Neural cell (in vitro differentiated cells): ENCODE data around the gene DNAH6.

Experiments
- SMC3 ChIP-seq: fragments of 450-650 bp; conservative IDR thresholded peaks from 2 replicates; pipeline ENCODE4 v1.6.1; 2014; ENCODE audit warnings: antibody characterized with exemption, mild to moderate bottlenecking, moderate library complexity; ENCODE audit not compliant: poor library complexity
- TF ChIP-seq, protein P1 (sequence below): IDR thresholded peaks from 2 replicates; pipeline ENCODE4 v1.6.1; 2012; ENCODE audit warnings: borderline replicate concordance

DNA sequence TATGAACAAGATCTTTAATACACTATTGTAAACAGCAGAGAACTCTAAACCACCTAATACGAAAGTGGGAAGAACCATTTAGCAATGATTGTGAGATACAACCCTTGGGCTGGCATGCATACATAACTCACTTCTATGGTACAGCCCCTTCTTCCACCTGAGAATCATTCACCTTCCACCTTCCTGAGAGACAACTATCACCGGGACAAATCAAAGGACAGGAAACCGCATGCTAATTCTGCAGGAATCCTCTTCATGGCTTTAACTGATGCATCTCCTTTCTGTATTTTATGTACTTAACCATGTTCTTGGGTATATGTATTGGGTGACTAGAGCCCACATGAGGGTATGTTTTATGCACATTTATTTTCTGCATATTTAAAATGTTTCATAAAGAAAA, 241.3 kb downstream of the DNAH6 start:
- TF ChIP-seq SMC3: no peak
- TF ChIP-seq, protein P1, sequence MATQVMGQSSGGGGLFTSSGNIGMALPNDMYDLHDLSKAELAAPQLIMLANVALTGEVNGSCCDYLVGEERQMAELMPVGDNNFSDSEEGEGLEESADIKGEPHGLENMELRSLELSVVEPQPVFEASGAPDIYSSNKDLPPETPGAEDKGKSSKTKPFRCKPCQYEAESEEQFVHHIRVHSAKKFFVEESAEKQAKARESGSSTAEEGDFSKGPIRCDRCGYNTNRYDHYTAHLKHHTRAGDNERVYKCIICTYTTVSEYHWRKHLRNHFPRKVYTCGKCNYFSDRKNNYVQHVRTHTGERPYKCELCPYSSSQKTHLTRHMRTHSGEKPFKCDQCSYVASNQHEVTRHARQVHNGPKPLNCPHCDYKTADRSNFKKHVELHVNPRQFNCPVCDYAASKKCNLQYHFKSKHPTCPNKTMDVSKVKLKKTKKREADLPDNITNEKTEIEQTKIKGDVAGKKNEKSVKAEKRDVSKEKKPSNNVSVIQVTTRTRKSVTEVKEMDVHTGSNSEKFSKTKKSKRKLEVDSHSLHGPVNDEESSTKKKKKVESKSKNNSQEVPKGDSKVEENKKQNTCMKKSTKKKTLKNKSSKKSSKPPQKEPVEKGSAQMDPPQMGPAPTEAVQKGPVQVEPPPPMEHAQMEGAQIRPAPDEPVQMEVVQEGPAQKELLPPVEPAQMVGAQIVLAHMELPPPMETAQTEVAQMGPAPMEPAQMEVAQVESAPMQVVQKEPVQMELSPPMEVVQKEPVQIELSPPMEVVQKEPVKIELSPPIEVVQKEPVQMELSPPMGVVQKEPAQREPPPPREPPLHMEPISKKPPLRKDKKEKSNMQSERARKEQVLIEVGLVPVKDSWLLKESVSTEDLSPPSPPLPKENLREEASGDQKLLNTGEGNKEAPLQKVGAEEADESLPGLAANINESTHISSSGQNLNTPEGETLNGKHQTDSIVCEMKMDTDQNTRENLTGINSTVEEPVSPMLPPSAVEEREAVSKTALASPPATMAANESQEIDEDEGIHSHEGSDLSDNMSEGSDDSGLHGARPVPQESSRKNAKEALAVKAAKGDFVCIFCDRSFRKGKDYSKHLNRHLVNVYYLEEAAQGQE: no peak
